Sigmoid colon (tissue), 7 donors: Measurements from ENCODE around the gene DOCK8. TPM values are rescaled to one million over a fixed set of nuclear protein-coding genes. Genes with fewer than 3 reads are reported as not detected.

Source experiments
- DNase-seq: peaks from one replicate; pipeline ENCODE4 v3.0.0-alpha.2; 2019
- H3K27ac ChIP-seq, 4 donors: fragments of 200-600 bp; sonication (generic); one replicate each; pipeline ENCODE4 v1.5.1; 2016 to 2019; ENCODE audit warnings: mild to moderate bottlenecking in 1 of 4
- H3K27me3 ChIP-seq, 3 donors: fragments of 200-600 bp; sonication (generic); one replicate each; pipeline ENCODE4 v1.5.1; 2019; ENCODE audit warnings: mild to moderate bottlenecking in 1 of 3
- H3K36me3 ChIP-seq, 4 donors: fragments of 200-600 bp; sonication (generic); one replicate each; pipeline ENCODE4 v1.5.1; 2016 to 2019
- H3K4me1 ChIP-seq, 4 donors: fragments of 200-600 bp; sonication (generic); one replicate each; pipeline ENCODE4 v1.5.1; 2017 to 2019
- H3K4me3 ChIP-seq, 4 donors: fragments of 200-600 bp; sonication (generic); one replicate each; pipeline ENCODE4 v1.5.1; 2017 to 2019; ENCODE audit warnings: mild to moderate bottlenecking in 2 of 4, moderate library complexity in 1 of 4
- H3K9me3 ChIP-seq, 4 donors: fragments of 200-600 bp in 3 of 4; sonication (generic) in 3 of 4; one replicate each; pipeline versions ENCODE4 v1.5.1 to v1.6.1; 2013 to 2019
- CTCF ChIP-seq, 4 experiments: fragments of 450-650 bp in 3 of 4; fragments of 200-600 bp in 1 of 4; IDR thresholded peaks; one replicate each; pipeline ENCODE4 v1.5.1; 2016 to 2019; ENCODE audit warnings: antibody characterized with exemption in 4 of 4, mild to moderate bottlenecking in 3 of 4, moderate library complexity in 2 of 4
- EP300 ChIP-seq, 4 donors: sonication (generic); formaldehyde crosslinking; IDR thresholded peaks; one replicate each; pipeline ENCODE4 v1.6.1; 2017; ENCODE audit warnings: antibody characterized with exemption in 4 of 4
- POLR2A ChIP-seq, 2 donors: fragments of 450-650 bp; IDR thresholded peaks; one replicate each; pipeline ENCODE4 v1.6.1; 2016; ENCODE audit warnings: antibody characterized with exemption in 2 of 2, mild to moderate bottlenecking in 2 of 2, moderate library complexity in 2 of 2
- POLR2AphosphoS5 ChIP-seq, 4 donors: sonication (generic); formaldehyde crosslinking; IDR thresholded peaks; one replicate each; pipeline ENCODE4 v1.6.1; 2017; ENCODE audit warnings: antibody characterized with exemption in 4 of 4
- WGBS, 2 donors: extraction: QIAGEN DNeasy Blood & Tissue Kit; methylation state at CpG; one replicate each; pipeline ENCODE4 v1.1.7; 2013; 5-methylcytosine and 5-hydroxymethylcytosine counted together
- intact Hi-C: fragments of 100-400 bp; cut with DNase I; formaldehyde crosslinking; loops from one replicate; pipeline ENCODE4 v1.15.1; 2023
- polyA plus RNA-seq, 3 donors: library from polyadenylated mRNA; stranded (reverse); fragments of 200-250 nt; gene quantifications; one replicate each; pipeline ENCODE4 v1.2.3, GENCODE V29; 2013
- total RNA-seq, 4 donors: library from RNA; depleted of rRNA; stranded (reverse); fragments of >200 nt; gene quantifications; one replicate each; pipeline ENCODE4 v1.1.0, GENCODE V29; 2016
- donor health status: healthy with polysubstance abuse.
- donor health status: Bipolar disorder and iron deficiency.
- donor health status: healthy.

DOCK8 gene
- total and polyA plus RNA-seq, 7 donors, result 2.3 to 22.8 (median 6.4) TPM

- H3K36me3 ChIP-seq, result no peaks in the 10 kb centered on the region
- intact Hi-C loops, result no loop called here
- peak overlapping the region in 3 of 4 donors; percentile 69 to 82 (median 71) for H3K4me3 ChIP-seq
- 20 to 65% methylated on average over 9 of the region's 9 CpGs for WGBS, 2 donors
- H3K27ac ChIP-seq, result no peak overlapping the region
- no peak for DNase-seq
- TF ChIP-seq EP300 (IDR thresholded peaks at IDR 0.05) (no peak), POLR2AphosphoS5 (IDR thresholded peaks at IDR 0.05) (no peak), CTCF (IDR thresholded peaks at IDR 0.05) (no peak), POLR2A (IDR thresholded peaks at IDR 0.05) (no peak)
- no peaks in the 10 kb centered on the region for H3K27me3 ChIP-seq
- H3K9me3 ChIP-seq, result no peaks in the 10 kb centered on the region
- peaks cover 0 to 23% (median 14%) of the 10 kb centered on the region in 4 donors for H3K4me1 ChIP-seq
Measured at GRCh38 chr9:503326-503725, 288.7 kb downstream of the DOCK8 start.

GRCh38 chr9:503881-504852 is 289.5 kb downstream of the DOCK8 start, which contains the start of gene KANK1:
TSS of gene KANK1 (plus strand) at chr9:504695.
- WGBS, 2 donors, result 0 to 1% methylated on average over 119 of the region's 119 CpGs
- DNase-seq, result peak; percentile 81
- Histone ChIP-seq H3K27ac (peak within 1 kb of the TSS; percentile 80 to 85 (median 83)), H3K27me3 (no peaks in the 10 kb centered on the region), H3K36me3 (no peaks in the 10 kb centered on the region), H3K4me1 (peaks cover 0 to 23% (median 14%) of the 10 kb centered on the region in 4 donors), H3K9me3 (no peaks in the 10 kb centered on the region), H3K4me3 (peak within 1 kb of the TSS; percentile 62 to 82 (median 70))
- TF ChIP-seq POLR2A (IDR thresholded peaks at IDR 0.05), result no peak
- no peak for TF ChIP-seq EP300 (IDR thresholded peaks at IDR 0.05)
- no peak for TF ChIP-seq POLR2AphosphoS5 (IDR thresholded peaks at IDR 0.05)
- TF ChIP-seq CTCF (IDR thresholded peaks at IDR 0.05), result no peak
- intact Hi-C loops, result loop anchor here (1.0 kb wide), 1 partner anchor 34 kb away; no protein-coding TSS in a partner anchor

- H3K9me3 ChIP-seq, result no peaks in the 10 kb centered on the region
- TF ChIP-seq POLR2AphosphoS5 (IDR thresholded peaks at IDR 0.05) (no peak), EP300 (IDR thresholded peaks at IDR 0.05) (no peak), CTCF (IDR thresholded peaks at IDR 0.05) (no peak), POLR2A (IDR thresholded peaks at IDR 0.05) (no peak)
- H3K4me3 ChIP-seq, result peak overlapping the region; percentile 62 to 82 (median 70)
- intact Hi-C loops, result loop anchor here (1.0 to 5.0 kb wide), 2 partner anchors 35 to 42 kb away; no protein-coding TSS in a partner anchor
- peaks cover 0 to 23% (median 14%) of the 10 kb centered on the region in 4 donors for H3K4me1 ChIP-seq
- H3K27ac ChIP-seq, result peak overlapping the region; percentile 80 to 85 (median 83)
- H3K27me3 ChIP-seq, result no peaks in the 10 kb centered on the region
- WGBS, 2 donors, result 1 to 2% methylated on average over 92 of the region's 92 CpGs
- DNase-seq, result peak; percentile 71
- H3K36me3 ChIP-seq, result no peaks in the 10 kb centered on the region
Measured at GRCh38 chr9:504921-505740, 290.5 kb downstream of the DOCK8 start.

- intact Hi-C loops, result loop anchor here (5.0 kb wide), 1 partner anchor 42 kb away; no protein-coding TSS in a partner anchor
- Histone ChIP-seq H3K27me3 (no peaks in the 10 kb centered on the region), H3K4me3 (peak overlapping the region; percentile 62 to 82 (median 70)), H3K27ac (peak overlapping the region; percentile 80 to 85 (median 83)), H3K36me3 (no peaks in the 10 kb centered on the region), H3K9me3 (no peaks in the 10 kb centered on the region), H3K4me1 (peaks cover 0 to 23% (median 14%) of the 10 kb centered on the region in 4 donors)
- WGBS, 2 donors, result 5 to 28% methylated on average over 5 of the region's 5 CpGs
- TF ChIP-seq POLR2A (IDR thresholded peaks at IDR 0.05), result no peak
- no peak for TF ChIP-seq POLR2AphosphoS5 (IDR thresholded peaks at IDR 0.05)
- TF ChIP-seq CTCF (IDR thresholded peaks at IDR 0.05), result no peak
- no peak for TF ChIP-seq EP300 (IDR thresholded peaks at IDR 0.05)
- no peak for DNase-seq
Measured at GRCh38 chr9:505741-506059, 291.0 kb downstream of the DOCK8 start.
